ENCODE data around the gene ARHGAP4. TPM values are rescaled to one million over a fixed set of nuclear protein-coding genes. Genes with fewer than 3 reads are reported as not detected.

Gene ARHGAP4
- total RNA-seq, 4 donors from 2014 or later = 2.6 to 10.7 (median 4.4) TPM

DNA sequence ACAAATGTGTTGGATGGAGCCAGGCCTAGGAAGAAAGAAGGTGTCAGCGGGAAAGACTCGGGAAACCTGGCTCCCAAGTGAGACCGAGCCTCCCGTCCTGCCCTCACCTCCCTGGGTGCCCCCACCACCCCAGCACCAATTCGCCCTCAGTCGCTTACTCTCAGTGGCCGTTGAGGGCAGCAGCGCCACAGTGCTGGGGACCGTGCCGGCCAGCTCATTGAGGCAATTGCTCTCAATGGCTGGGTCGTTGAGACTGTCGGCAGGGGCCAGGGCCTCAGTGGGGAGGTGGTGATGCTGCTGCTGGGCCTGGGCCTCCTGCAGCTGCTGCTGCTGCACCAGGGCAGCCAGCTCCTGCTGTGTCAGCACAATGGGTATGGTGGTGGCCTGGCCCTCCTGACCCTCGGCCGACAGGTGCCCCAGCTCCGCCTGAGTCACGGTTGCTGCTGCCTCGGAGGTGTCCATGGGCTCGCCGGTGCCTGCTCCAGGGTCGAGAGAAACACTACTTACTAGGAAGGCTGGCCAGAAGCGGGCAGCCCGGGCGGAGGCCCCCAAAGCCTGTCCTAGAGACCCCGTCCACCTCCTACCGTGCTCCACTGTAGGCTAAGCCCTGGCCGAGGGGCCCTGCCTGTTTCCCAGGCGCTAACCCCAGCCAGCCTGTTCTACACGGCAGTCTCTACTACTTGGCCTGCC is 25.8 kb upstream of the ARHGAP4 start:
- Histone ChIP-seq H3K4me3 (no peak overlapping the region), H3K36me3 (peaks cover 0 to 66% of the 10 kb centered on the region in 2 donors), H3K27ac (no peak overlapping the region), H3K4me1 (no peaks in the 10 kb centered on the region), H3K9me3 (no peaks in the 10 kb centered on the region), H3K27me3 (no peaks in the 10 kb centered on the region)
- DNase-seq = no peak
- no peak for TF ChIP-seq POLR2A (IDR thresholded peaks at IDR 0.05)
- TF ChIP-seq, protein P1, sequence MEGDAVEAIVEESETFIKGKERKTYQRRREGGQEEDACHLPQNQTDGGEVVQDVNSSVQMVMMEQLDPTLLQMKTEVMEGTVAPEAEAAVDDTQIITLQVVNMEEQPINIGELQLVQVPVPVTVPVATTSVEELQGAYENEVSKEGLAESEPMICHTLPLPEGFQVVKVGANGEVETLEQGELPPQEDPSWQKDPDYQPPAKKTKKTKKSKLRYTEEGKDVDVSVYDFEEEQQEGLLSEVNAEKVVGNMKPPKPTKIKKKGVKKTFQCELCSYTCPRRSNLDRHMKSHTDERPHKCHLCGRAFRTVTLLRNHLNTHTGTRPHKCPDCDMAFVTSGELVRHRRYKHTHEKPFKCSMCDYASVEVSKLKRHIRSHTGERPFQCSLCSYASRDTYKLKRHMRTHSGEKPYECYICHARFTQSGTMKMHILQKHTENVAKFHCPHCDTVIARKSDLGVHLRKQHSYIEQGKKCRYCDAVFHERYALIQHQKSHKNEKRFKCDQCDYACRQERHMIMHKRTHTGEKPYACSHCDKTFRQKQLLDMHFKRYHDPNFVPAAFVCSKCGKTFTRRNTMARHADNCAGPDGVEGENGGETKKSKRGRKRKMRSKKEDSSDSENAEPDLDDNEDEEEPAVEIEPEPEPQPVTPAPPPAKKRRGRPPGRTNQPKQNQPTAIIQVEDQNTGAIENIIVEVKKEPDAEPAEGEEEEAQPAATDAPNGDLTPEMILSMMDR (IDR thresholded peaks at IDR 0.05 in 4 of 5, conservative IDR thresholded peaks at IDR 0.05 in 1 of 5) = no peak
- in situ Hi-C loops (cut with MboI; ENCODE audit: low sequenced_read_pairs in 4 of 4) = loop anchor here in 3 of 4 donors (25.0 kb wide), 4 partner anchors 110 to 990 kb away; partner anchors contain the start of genes IDH3G (in 2 of the 3), SRPK3 (in 2 of the 3), SSR4 (in 2 of the 3) and G6PD (in 1 of the 3)
- no peak for ATAC-seq
- intact Hi-C loops (cut with DNase I; ENCODE audit: low total_unique reads) = loop anchor here (2.0 to 10.0 kb wide), 2 partner anchors 187 to 997 kb away; partner anchors contain the start of gene PLXNB3

DNA sequence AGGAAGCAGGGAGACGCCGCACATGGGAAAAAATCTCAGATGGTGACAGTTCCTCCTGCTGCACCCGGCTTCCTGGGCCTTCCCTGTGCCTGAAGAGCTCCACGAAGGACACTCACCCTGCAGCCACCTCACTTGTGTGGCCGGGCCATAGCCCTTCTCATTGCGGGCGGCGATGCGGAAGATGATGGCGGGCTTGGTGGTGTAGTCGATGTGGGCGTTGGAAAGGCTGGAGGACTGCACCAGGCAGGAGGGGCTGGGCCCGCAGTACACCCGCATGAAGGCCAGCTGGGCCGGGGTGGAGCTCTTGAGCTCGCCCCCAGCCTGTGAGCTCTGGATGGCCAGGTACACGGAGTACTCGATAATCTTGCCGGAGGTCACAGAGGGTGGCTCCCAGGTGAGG is 24.1 kb upstream of the ARHGAP4 start:
- Histone ChIP-seq H3K27ac (no peak overlapping the region), H3K36me3 (peaks cover 0 to 58% of the 10 kb centered on the region in 2 donors), H3K4me3 (no peak overlapping the region), H3K9me3 (no peaks in the 10 kb centered on the region), H3K27me3 (no peaks in the 10 kb centered on the region), H3K4me1 (no peaks in the 10 kb centered on the region)
- in situ Hi-C loops (cut with MboI; ENCODE audit: low sequenced_read_pairs in 4 of 4) (loop anchor here in 3 of 4 donors (25.0 kb wide), 4 partner anchors 112 to 988 kb away; partner anchors contain the start of genes IDH3G (in 2 of the 3), SRPK3 (in 2 of the 3), SSR4 (in 2 of the 3) and G6PD (in 1 of the 3)), intact Hi-C loops (cut with DNase I; ENCODE audit: low total_unique reads) (loop anchor here (10.0 kb wide), 1 partner anchor 995 kb away; no protein-coding TSS in a partner anchor)
- DNase-seq (no peak), ATAC-seq (no peak)
- TF ChIP-seq, protein P1 (IDR thresholded peaks at IDR 0.05 in 4 of 5, conservative IDR thresholded peaks at IDR 0.05 in 1 of 5) = no peak
- no peak for TF ChIP-seq POLR2A (IDR thresholded peaks at IDR 0.05)

DNA sequence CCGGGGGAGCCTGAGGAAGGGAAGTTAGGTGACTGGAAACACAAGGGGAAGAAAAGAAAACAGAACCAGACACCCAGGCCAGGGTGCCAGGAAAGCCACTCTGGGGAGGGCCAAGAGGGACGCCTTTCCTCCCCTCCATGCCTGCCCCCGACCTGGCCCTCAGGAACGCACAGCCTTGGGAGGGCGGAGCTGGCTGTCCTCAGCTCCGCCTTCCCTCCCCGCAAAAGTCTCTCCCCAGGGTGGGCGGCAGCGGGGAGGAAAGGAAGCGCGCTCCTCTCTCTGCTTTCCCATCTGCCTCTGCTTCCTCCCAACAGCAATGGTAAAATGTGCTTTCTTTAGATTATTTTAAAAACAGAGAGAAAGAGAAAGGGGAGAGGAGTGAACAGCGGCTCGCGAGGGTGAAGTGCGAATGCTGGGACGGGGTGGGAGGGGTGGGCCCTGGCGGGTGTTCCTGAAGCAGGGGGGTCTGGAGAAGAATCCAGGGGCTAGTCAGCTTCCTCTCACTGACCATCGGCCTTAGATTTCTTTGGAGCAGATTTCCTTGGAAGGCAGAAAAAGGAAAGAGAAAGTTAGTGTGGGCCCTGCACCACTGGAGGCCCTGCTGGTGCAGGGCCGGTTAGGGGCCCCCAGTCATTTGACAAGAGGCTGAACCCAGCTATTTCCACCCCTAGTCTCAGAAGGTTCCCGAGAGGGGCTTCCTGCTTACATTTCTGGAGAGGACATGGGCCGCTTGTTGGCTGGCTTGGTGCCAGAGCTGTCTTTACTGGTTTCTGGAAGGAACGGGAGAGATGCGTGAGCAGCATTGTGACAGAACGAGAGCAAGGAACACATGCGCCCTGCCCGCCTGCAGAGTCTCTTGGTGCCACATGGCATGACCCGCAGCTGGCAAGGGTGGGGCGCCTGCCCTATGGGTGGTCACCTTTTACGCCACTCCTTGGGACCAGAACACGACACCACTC is 23.1 kb upstream of the ARHGAP4 start:
- H3K27ac ChIP-seq = peak overlapping the region; percentile 1 to 50 (median 20)
- in situ Hi-C loops (cut with MboI; ENCODE audit: low sequenced_read_pairs in 4 of 4) = loop anchor here in 1 of 4 donors (25.0 kb wide), 1 partner anchor 162 kb away; the partner anchor contains the start of genes IDH3G, SRPK3 and SSR4
- no peak overlapping the region for H3K4me3 ChIP-seq
- H3K36me3 ChIP-seq = peaks cover 0 to 50% of the 10 kb centered on the region in 2 donors
- DNase-seq (no peak), ATAC-seq (no peak)
- no peaks in the 10 kb centered on the region for H3K4me1 ChIP-seq
- H3K9me3 ChIP-seq = no peaks in the 10 kb centered on the region
- no peak for TF ChIP-seq POLR2A (IDR thresholded peaks at IDR 0.05)
- TF ChIP-seq, protein P1 (IDR thresholded peaks at IDR 0.05 in 4 of 5, conservative IDR thresholded peaks at IDR 0.05 in 1 of 5) = no peak
- intact Hi-C loops (cut with DNase I; ENCODE audit: low total_unique reads) = no loop called here
- H3K27me3 ChIP-seq = no peaks in the 10 kb centered on the region

DNA sequence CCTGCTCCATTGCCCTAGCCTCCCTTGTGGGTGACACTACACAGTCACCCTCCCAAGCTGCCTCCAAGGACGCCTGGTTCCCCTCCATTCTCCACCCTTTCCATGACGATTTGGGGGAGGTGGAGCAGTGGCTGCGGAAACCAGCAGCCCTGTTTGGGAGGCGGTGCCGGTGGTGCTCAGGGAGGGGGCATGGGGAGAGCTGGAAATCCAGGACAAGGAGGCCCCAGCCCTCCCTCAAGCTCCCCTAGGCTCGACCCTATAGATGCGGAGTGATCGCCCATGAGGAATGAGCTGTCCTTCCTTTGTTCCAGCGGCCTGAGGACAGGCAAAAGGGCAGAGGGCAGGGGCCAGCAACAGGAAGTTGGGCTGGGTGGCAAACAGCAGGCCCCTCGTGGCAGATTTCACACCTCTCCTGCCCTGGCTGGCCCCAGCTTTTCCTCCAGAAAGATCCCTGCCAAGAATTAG is 22.0 kb upstream of the ARHGAP4 start:
- H3K27ac ChIP-seq = peak overlapping the region in 3 of 4 donors; percentile 26 to 58 (median 50)
- intact Hi-C loops (cut with DNase I; ENCODE audit: low total_unique reads) = no loop called here

More for the DNA sequence above, 22.0 kb upstream of the ARHGAP4 start:
- Histone ChIP-seq H3K9me3 (no peaks in the 10 kb centered on the region), H3K4me3 (no peak overlapping the region), H3K4me1 (no peaks in the 10 kb centered on the region), H3K27me3 (no peaks in the 10 kb centered on the region), H3K36me3 (peaks cover 0 to 46% of the 10 kb centered on the region in 2 donors)
- DNase-seq = no peak
- ATAC-seq = no peak
- in situ Hi-C loops (cut with MboI; ENCODE audit: low sequenced_read_pairs in 4 of 4) = loop anchor here in 1 of 4 donors (25.0 kb wide), 1 partner anchor 161 kb away; the partner anchor contains the start of genes IDH3G, SRPK3 and SSR4
- TF ChIP-seq, protein P1 (IDR thresholded peaks at IDR 0.05 in 4 of 5, conservative IDR thresholded peaks at IDR 0.05 in 1 of 5) = no peak
- no peak for TF ChIP-seq POLR2A (IDR thresholded peaks at IDR 0.05)
